GM12872 (cell line): ENCODE measurements around the gene INPP4A.
A peak's percentile ranks its signal among the peaks of the same experiment; 100 is the strongest.

Source experiments
- TF ChIP-seq, protein P1 (sequence below): IDR thresholded peaks from 3 replicates; pipeline ENCODE4 v1.5.1; 2011; ENCODE audit warnings: low read depth, mild to moderate bottlenecking, low read length, moderate library complexity; ENCODE audit not compliant: insufficient read depth

INPP4A gene

DNA sequence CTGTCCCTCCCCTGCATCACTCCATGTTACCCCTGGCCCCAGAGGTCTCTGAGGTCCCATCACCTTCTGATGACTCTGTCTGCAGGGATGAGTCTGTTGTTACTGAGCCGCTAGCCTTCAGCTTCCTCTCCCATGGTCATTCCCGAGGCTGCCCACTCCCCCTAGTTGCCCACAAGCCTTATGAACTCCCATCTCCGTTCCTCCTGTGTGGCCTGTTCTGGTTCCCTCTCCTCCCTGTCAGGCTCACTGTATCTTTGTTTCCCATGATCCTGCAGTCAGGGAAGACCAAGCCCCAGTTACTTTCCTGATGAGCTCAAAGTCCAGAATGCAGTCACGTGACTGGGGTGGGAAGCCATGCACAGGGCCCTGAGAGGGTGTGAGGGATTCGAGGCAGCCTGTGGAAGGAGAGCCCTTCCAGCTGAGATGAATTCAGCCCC is 39.5 kb downstream of the INPP4A start:
- TF ChIP-seq, protein P1, sequence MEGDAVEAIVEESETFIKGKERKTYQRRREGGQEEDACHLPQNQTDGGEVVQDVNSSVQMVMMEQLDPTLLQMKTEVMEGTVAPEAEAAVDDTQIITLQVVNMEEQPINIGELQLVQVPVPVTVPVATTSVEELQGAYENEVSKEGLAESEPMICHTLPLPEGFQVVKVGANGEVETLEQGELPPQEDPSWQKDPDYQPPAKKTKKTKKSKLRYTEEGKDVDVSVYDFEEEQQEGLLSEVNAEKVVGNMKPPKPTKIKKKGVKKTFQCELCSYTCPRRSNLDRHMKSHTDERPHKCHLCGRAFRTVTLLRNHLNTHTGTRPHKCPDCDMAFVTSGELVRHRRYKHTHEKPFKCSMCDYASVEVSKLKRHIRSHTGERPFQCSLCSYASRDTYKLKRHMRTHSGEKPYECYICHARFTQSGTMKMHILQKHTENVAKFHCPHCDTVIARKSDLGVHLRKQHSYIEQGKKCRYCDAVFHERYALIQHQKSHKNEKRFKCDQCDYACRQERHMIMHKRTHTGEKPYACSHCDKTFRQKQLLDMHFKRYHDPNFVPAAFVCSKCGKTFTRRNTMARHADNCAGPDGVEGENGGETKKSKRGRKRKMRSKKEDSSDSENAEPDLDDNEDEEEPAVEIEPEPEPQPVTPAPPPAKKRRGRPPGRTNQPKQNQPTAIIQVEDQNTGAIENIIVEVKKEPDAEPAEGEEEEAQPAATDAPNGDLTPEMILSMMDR = no peak

DNA sequence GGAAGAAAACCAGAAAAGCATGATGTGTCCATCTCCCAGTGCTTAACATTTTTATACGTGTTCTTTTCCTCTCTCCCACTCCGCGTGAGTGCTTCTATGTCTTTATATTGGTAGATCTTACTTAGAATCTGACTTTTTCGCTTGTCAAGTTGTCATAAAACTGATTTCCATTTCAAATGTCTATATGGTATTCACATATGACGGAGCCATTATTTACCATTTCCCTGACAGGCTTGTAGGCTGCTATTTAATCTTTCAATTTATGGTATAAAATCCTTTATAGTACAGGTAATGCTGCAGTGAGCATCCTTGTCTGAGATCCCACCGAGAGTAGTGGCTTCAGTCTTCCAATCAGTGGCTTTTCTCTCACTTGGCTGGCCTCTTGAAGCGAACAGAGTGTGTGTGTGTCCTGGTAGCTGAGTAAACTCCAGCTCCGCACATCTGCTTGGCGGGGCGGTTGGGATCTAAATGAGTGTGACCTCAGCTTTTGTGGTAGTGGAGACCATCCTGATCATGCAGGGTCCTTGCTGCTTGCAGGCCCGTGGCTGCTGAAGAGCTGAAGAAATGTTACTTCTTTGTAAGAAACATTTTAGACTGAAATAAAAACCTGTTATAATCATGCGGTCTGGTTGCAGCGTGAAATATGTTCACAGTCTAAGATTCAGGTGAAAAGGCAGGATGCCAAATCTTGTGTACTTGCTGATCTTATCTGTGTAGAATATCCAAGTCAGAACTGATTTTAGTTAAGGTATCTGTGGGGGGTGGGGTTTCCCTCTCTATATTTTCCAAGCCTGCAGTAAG is 40.2 kb downstream of the INPP4A start:
- TF ChIP-seq, protein P1 = no peak

DNA sequence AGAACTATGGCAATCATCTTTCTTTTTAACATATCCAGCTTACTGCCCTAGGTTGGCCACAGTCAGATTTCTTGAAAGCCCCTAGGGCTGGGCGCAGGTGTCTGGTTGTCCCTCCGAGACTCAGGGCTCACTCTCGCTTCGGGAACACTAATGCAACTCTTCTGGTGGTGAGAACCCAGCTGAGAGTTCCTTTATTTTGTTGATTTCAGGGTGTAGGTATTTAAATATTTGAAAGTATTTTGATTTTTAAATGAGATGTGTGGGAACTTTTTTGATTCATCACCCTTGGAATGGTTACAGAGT is 40.7 kb downstream of the INPP4A start:
- TF ChIP-seq, protein P1 = no peak

DNA sequence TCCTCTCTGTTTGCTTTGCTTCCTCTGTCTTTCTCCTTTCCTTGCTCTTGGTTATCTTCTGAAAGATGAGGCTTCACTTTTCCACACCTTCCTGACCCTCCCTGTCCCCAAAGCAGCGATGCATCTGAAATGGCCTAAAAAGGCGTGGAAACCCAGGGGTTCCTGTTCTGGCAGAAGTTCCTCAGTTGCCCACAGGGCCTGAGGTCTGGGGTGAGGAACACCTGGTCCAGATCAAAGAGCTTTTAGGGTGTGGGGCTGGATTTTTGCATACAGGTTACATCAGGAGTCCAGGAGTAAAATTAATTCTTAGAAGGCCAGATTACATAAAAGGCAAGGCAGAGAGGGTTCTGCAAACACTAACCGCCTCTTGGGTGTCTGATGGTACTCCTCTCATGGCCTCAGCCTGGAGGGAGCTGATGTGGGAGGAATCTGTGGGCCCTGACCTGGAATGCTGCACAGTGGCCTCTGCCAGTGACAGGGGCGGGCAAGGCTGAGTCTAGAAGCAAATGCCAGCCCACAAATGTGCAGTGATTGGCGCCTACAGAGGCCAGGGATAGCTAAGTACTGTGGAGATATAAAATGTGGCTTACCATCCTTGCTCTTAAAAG is 41.8 kb downstream of the INPP4A start:
- TF ChIP-seq, protein P1 = no peak

DNA sequence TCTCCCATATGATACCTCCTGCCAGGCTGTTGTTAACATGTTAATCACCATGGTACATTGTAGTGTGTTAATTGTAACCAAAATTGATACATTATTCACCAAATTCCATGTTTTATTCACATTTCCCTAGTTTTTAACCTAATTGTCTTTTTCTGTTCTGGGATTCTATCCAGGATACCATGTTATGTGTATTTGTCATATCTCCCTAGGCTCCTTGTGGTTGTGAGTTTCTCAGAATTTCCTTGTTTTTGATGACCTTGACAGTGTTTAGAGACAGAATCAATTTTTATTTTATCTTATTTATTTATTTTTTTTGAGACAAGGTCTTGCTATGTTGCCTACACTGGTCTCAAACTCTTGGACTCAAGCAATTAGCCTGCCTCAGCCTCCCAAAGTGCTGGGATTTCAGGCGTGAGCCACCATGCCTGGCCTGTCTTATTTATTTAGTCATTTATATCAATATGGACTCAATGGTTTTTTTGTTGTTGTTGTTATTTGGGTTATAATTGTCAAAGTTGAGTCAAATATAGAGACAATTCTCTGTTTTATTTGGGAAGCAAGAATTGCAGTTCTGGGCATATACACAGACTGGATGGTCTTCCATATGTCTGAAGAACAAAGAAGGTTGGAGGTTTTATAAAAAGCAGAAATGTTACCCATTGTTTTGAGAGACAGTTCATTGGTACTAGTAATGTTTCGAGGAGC is 42.6 kb downstream of the INPP4A start:
- TF ChIP-seq, protein P1 = no peak

DNA sequence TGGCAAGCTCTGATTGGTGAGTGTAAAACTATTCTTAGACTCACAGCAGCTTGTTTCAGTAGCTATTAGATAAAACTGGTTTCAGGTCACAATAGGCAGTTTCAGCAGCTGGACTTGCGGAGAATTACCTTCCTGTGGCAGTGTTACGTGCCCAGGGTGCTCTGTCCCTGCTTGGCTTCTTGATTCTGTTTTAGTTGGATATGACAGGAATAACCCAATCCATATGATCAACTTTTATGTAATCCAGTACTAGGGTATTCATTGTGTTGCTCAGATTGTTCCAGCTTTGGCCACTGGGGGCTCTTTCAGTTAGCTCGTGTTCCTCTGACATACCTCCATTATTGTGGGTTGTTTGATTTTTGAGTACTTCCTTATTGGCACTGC is 43.1 kb downstream of the INPP4A start:
- TF ChIP-seq, protein P1 = peak; percentile 65

DNA sequence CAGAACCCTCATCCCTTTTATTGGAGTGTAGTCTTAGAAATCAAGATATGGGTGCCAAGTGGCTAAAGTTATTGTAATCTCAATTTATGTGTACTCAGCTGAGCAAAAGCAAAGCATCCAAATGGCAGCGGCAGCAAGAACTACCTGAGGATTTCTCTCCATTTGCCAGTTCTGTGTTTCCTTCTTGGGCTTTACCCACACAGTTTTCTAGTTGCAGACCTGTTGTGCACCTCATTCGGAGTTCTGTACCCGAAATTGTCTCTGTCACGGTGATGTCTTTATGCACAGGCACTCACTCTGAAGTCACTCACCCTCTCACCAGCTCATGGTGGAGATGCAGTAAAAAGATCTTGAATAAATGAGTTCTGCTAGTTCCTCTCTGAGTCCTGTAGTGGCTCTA is 43.6 kb downstream of the INPP4A start:
- TF ChIP-seq, protein P1 = no peak
